ENCODE results near the gene ZNF519.
"Not testable (repeated sequence)": the region's sequence is repeated elsewhere in the genome, so short reads cannot be mapped to it uniquely, and the experiment has no call there.

The ZNF519 gene

DNA sequence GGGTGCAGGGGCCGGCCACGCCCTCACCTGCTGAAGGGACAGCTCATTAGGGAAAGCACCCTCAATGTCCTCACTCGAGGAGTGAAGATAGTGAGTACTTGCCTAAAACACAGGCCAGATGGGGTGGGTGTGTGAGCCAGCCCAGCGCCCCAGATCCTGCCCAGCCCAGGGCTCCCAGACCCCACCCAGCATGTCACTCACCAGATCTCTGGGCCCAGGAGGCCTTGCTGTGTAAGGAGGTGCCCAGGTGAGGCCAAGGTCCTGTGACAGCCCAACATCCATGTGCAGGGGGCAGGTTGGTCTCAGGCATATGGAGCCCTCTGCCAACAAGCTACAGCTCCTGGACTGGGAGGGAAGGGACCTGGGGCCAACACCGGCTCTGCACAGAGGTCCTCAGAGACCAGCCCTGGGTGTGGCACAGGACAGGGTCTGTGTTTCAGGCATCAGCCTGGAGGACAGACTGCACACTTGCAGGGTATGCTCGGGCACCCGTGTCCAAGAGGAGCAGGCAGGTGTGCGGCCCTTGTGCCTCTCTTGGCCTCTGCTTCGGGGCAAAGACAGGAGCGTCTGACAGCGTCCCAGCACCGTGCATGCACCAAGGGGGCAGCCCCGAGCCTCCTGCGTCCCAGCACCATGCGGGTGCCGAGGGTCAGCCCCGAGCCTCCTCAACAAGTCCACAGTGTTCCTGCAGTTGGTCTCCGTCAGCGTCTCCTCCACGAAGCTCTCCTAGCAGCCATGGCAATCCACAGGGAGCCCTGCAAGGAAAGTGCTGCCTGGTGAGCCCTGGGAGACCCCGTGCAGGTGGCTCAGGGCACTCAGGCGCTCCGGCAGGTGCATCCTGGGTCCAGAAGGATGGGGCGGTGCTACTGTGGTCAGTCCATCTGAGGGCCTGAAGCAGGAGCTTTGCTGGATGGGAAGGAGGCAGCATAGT lies 16.0 kb upstream of the ZNF519 start:
- DNase-seq (ENCODE audit: low read depth in 2 of 2, low spot score in 1 of 2) = not testable (repeated sequence)

DNA sequence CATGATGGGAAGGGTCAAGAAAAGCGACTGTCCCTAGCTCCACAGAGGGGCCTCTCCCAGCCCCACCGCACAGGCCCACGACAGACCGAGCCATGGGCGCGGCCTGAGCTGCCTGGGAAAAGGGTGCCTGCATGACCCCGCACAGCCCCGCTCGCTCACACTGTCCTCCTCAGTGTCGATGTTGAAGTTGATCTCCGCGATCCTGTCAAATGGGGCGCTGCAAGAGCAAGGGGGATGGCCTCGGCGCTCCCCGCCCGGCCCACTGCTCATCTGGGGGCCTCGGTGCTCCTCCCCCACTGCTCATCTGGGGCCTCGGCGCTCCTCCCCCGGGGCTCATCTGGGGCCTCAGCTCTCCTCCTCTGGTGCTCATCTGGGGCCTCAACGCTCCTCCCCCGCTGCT lies 14.5 kb upstream of the ZNF519 start:
- DNase-seq (ENCODE audit: low read depth in 2 of 2, low spot score in 1 of 2) = not testable (repeated sequence)

GRCh38 chr18:14145581-14146338 lies 13.5 kb upstream of the ZNF519 start:
- DNase-seq (ENCODE audit: low read depth in 2 of 2, low spot score in 1 of 2) = not testable (repeated sequence)

- not testable (repeated sequence) for DNase-seq (ENCODE audit: low read depth in 2 of 2, low spot score in 1 of 2)
Measured at GRCh38 chr18:14145021-14145420, 12.8 kb upstream of the ZNF519 start.

DNA sequence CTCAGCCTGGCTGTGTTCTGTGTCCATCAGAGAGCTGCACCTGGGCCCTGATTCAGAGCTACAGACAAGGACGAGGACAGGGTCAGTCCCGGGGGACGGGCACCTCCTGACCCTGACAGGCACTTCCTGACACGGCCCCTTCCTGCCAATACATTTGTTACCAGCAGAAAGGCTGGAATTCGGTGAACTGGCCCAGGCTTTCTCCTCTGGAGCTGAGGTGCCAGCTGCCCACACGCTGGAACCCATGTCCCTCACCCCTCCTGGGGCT lies 12.3 kb upstream of the ZNF519 start:
- no peak for DNase-seq (ENCODE audit: low read depth in 2 of 2, low spot score in 1 of 2)

DNA sequence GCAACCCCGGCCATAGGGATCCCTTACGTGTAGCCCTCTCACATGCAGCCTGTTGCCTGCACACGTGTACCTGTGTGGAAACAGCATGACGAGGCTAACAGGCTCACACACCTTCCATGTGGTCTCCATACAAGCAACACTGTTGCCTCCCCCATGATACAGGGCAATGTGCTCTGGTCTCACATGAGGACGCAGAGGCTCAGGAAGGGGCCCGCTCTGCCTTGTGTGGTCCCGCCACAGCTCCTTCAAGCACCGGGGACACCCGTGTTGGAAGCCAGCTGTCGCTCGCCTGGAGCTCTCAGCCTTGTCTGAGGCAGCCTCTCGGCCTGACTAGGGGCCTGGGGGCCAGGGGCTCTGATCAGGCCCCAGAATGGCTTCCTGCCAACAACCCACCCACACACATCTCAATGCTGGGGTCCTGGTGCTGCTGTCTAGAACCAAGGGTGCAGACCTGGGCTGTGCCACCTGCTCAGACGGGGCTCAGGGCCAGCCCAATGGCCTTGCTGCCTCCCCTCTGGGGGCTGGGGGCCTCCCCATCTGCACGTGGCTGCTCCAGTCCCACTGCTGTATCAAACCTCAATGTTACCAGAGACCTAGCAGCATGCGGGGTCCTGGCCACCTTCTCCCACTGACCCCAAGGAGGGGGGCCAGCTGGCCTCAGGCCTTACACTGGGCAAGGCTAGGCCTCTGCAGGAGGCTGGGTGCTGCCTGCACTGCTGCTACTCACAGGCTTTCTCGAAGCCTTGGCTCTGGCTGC lies 11.8 kb upstream of the ZNF519 start:
- not testable (repeated sequence) for DNase-seq (ENCODE audit: low read depth in 2 of 2, low spot score in 1 of 2)

- not testable (repeated sequence) for DNase-seq (ENCODE audit: low read depth in 2 of 2, low spot score in 1 of 2)
Measured at GRCh38 chr18:14143396-14143795, 11.2 kb upstream of the ZNF519 start.

DNA sequence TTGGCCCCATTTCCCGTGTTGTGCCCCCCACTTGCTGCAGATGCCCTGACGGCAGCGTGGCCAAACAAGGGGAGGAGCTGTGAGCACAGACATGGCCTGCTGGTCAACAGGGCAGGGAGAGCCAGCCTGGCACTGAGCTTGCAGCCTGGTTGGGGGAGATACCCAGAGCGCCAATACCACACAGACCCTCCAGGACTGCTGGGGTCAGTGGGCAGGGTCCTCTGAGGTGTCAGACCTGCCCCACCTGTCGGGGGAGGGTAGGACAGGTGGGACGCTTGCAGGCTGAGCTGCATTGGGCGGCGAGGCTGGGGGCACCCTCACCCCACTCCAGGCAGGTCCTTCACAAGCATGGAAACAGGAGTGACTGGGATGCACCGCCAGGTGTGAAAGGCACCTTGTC lies 9.9 kb upstream of the ZNF519 start:
- DNase-seq (ENCODE audit: low read depth in 2 of 2, low spot score in 1 of 2) = not testable (repeated sequence)

DNA sequence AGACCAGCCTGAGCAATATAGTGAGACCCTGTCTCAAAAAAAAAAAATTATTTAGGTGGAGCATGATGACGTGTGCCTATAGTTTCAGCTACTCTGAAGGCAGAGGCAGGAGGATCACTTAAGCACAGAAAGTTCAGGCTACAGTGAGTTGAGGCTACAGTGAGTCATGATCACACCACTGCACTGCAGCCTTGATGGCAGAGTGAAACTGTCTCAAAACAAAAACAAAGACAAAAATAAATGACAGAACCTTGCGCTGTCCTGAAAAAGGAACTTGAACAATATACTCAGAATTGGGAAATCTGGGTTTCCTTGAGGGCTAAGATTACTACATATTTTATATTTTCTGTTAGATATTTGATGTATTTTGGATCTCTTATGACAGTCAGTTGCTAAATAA lies 7.3 kb upstream of the ZNF519 start:
- not testable (repeated sequence) for DNase-seq (ENCODE audit: low read depth in 2 of 2, low spot score in 1 of 2)

DNA sequence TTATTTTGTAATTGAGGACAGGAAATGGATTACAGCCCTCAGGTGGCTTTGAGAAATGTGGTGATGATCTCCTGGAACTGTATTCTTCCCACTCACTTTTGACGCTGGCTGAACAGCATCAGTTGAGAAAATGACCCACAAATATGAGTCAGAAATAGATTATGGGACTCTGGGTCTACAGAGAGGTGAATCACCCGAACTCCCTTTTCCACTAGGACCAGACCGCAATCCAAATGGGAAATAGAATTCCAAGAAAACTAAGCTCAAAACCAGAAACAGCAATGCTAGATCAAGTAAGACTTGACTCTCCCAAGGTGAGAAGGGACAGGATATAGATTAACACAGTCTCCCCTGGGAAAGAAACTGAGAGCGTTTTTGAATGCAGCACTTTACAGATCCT lies 5.7 kb upstream of the ZNF519 start:
- not testable (repeated sequence) for DNase-seq (ENCODE audit: low read depth in 2 of 2, low spot score in 1 of 2)

- not testable (repeated sequence) for DNase-seq (ENCODE audit: low read depth in 2 of 2, low spot score in 1 of 2)
Measured at GRCh38 chr18:14131696-14132270, 452 bp downstream of the ZNF519 start.

- DNase-seq (ENCODE audit: low read depth in 2 of 2, low spot score in 1 of 2) = not testable (repeated sequence)
Measured at GRCh38 chr18:14130804-14131203, 1.4 kb downstream of the ZNF519 start.

DNA sequence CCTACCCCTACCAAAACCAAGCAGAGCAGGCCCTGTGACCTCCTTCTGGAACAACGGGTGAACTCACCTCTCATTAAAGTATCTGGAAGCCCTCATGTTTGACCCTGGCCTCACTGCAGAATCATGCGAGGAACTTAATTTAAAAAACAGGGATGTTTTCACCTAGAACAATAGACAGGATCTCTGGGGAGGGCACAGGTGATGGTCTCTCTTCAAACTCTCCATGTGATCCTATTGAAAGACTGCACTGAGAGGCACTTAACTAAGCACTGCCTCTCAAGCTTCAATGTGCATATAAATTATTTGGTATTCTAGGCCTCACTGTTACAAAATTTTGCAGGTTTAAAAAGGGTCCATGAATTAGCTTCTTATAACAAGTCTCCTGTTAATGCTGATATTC lies 7.5 kb downstream of the ZNF519 start:
- no peak for DNase-seq (ENCODE audit: low read depth in 2 of 2, low spot score in 1 of 2)

DNA sequence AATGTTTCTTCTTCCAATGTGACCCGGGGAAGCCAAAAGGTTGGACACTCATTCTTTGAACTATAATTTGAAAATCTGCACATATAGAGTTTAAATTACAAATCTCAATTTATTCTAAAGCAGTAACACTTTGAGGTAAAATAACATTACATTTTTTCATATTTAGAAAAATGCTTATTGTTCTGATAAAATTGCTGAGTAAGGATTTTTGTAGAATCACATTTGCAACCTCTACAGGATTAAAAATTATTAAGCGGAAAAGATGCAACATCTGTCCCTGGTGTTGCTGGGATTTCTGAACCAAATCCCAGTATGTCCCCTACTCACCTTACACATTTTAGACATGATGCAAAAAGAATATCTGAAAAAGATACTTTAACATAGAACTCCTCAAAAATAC lies 10.1 kb downstream of the ZNF519 start:
- no peak for DNase-seq (ENCODE audit: low read depth in 2 of 2, low spot score in 1 of 2)

DNA sequence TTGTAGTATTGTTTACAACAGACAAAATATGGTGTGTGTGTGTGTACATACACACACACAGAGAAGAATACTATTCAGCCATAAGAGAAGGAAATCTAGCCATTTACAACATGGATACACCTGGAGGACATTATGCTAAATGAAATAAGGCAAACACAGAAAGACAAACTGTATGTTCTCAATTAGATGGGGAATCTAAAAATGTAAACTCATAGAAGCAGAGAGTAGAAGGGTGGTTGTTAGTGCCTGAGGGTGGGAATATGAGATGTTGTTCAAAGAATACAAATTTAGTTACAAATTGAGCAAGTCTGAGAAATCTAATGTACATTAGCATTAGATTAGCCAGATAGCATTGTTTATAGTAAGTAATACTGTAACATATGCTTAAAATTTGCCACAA lies 11.3 kb downstream of the ZNF519 start:
- no peak for DNase-seq (ENCODE audit: low read depth in 2 of 2, low spot score in 1 of 2)

- no peak for DNase-seq (ENCODE audit: low read depth in 2 of 2, low spot score in 1 of 2)
Measured at GRCh38 chr18:14117606-14118005, 14.6 kb downstream of the ZNF519 start.

- no peak for DNase-seq (ENCODE audit: low read depth in 2 of 2, low spot score in 1 of 2)
Measured at GRCh38 chr18:14106906-14107305, 25.3 kb downstream of the ZNF519 start.

- no peak for DNase-seq (ENCODE audit: low read depth in 2 of 2, low spot score in 1 of 2)
Measured at GRCh38 chr18:14104906-14105748, 27.1 kb downstream of the ZNF519 start.

GRCh38 chr18:14104201-14104600 lies 28.0 kb downstream of the ZNF519 start:
- no peak for DNase-seq (ENCODE audit: low read depth in 2 of 2, low spot score in 1 of 2)

- DNase-seq (ENCODE audit: low read depth in 2 of 2, low spot score in 1 of 2) = no peak
Measured at GRCh38 chr18:14100503-14101286, 31.5 kb downstream of the ZNF519 start.

Data from stimulated activated CD8-positive, alpha-beta memory T cell treated with anti-CD3 and anti-CD28 coated beads, Interleukin-4, amount 100 ng/mL, for 4 hours (primary cell).